Stomach smooth muscle (tissue), 2 donors: Measurements from ENCODE around the gene RNF115.
A peak's percentile ranks its signal among the peaks of the same experiment; 100 is the strongest.

Experiments
- H3K27ac ChIP-seq: one replicate; pipeline ENCODE4 v1.7.0; 2013; ENCODE audit warnings: mild to moderate bottlenecking, low read length, inconsistent platforms
- H3K27me3 ChIP-seq, 2 donors: one replicate each; pipeline ENCODE4 v1.7.0; 2013; ENCODE audit warnings: low read length in 2 of 2; ENCODE audit not compliant: insufficient read depth in 2 of 2, control insufficient read depth in 1 of 2
- H3K36me3 ChIP-seq, 2 donors: one replicate each; pipeline ENCODE4 v1.7.0; 2013; ENCODE audit warnings: low read length in 2 of 2; ENCODE audit not compliant: control insufficient read depth in 2 of 2, insufficient read depth in 2 of 2
- H3K4me1 ChIP-seq: one replicate; pipeline ENCODE4 v1.7.0; 2013; ENCODE audit warnings: low read length; ENCODE audit not compliant: control insufficient read depth, insufficient read depth
- H3K4me3 ChIP-seq, 2 donors: one replicate each; pipeline ENCODE4 v1.7.0; 2013; ENCODE audit warnings: low read length in 2 of 2
- H3K9ac ChIP-seq, 2 donors: one replicate each; pipeline ENCODE4 v1.7.0; 2013; ENCODE audit warnings: low read length in 2 of 2, mild to moderate bottlenecking in 1 of 2
- H3K9me3 ChIP-seq, 2 donors: one replicate each; pipeline ENCODE4 v1.7.0; 2013; ENCODE audit warnings: low read length in 2 of 2; ENCODE audit not compliant: control insufficient read depth in 2 of 2
- donor health status: healthy.
- donor health status: Pancreatic carcinoma.

RNF115 gene

GRCh38 chr1:145758575-145758974, 65.3 kb downstream of the RNF115 start:
- Histone ChIP-seq H3K36me3 (peaks cover 5 to 9% of the 10 kb centered on the region in 2 donors), H3K27ac (no peak overlapping the region)

GRCh38 chr1:145758116-145758515, 65.8 kb downstream of the RNF115 start:
- H3K9ac ChIP-seq: no peak overlapping the region
- no peak overlapping the region for H3K27ac ChIP-seq
- no peaks in the 10 kb centered on the region for H3K4me1 ChIP-seq
- H3K4me3 ChIP-seq: no peak overlapping the region
- H3K27me3 ChIP-seq: no peaks in the 10 kb centered on the region
- no peaks in the 10 kb centered on the region for H3K9me3 ChIP-seq
- peaks cover 5 to 9% of the 10 kb centered on the region in 2 donors for H3K36me3 ChIP-seq

More at GRCh38 chr1:145758575-145758974, 65.3 kb downstream of the RNF115 start:
- H3K4me1 ChIP-seq: no peaks in the 10 kb centered on the region
- H3K4me3 ChIP-seq: no peak overlapping the region
- no peaks in the 10 kb centered on the region for H3K9me3 ChIP-seq
- H3K9ac ChIP-seq: no peak overlapping the region
- no peaks in the 10 kb centered on the region for H3K27me3 ChIP-seq

- H3K9me3 ChIP-seq: no peaks in the 10 kb centered on the region
- peaks cover 5 to 12% of the 10 kb centered on the region in 2 donors for H3K36me3 ChIP-seq
- H3K9ac ChIP-seq: no peak overlapping the region
- H3K27me3 ChIP-seq: no peaks in the 10 kb centered on the region
- no peaks in the 10 kb centered on the region for H3K4me1 ChIP-seq
- H3K27ac ChIP-seq: no peak overlapping the region
- H3K4me3 ChIP-seq: no peak overlapping the region
Observed at GRCh38 chr1:145757420-145757819, 66.5 kb downstream of the RNF115 start.

- Histone ChIP-seq H3K36me3 (peaks cover 24 to 40% of the 10 kb centered on the region in 2 donors), H3K9ac (no peak overlapping the region), H3K4me3 (no peak overlapping the region), H3K9me3 (no peaks in the 10 kb centered on the region), H3K27me3 (no peaks in the 10 kb centered on the region), H3K4me1 (no peaks in the 10 kb centered on the region), H3K27ac (peak overlapping the region; percentile 6)
Observed at GRCh38 chr1:145751491-145752037, 72.3 kb downstream of the RNF115 start.

GRCh38 chr1:145750426-145750825, 73.5 kb downstream of the RNF115 start:
- no peaks in the 10 kb centered on the region for H3K9me3 ChIP-seq
- no peak overlapping the region for H3K27ac ChIP-seq
- H3K4me1 ChIP-seq: no peaks in the 10 kb centered on the region
- H3K4me3 ChIP-seq: no peak overlapping the region
- peaks cover 27 to 44% of the 10 kb centered on the region in 2 donors for H3K36me3 ChIP-seq
- no peak overlapping the region for H3K9ac ChIP-seq
- H3K27me3 ChIP-seq: no peaks in the 10 kb centered on the region

GRCh38 chr1:145747398-145748247, 76.3 kb downstream of the RNF115 start:
- Histone ChIP-seq H3K9ac (no peak overlapping the region), H3K27me3 (no peaks in the 10 kb centered on the region), H3K4me1 (no peaks in the 10 kb centered on the region), H3K27ac (no peak overlapping the region), H3K4me3 (no peak overlapping the region), H3K36me3 (peaks cover 42 to 61% of the 10 kb centered on the region in 2 donors), H3K9me3 (no peaks in the 10 kb centered on the region)

GRCh38 chr1:145740269-145740668, 83.6 kb downstream of the RNF115 start:
- Histone ChIP-seq H3K4me1 (no peaks in the 10 kb centered on the region), H3K36me3 (peaks cover 32 to 33% of the 10 kb centered on the region in 2 donors), H3K27me3 (no peaks in the 10 kb centered on the region), H3K9me3 (no peaks in the 10 kb centered on the region), H3K27ac (no peak overlapping the region), H3K9ac (no peak overlapping the region), H3K4me3 (no peak overlapping the region)

- H3K27ac ChIP-seq: no peak overlapping the region
- no peak overlapping the region for H3K9ac ChIP-seq
- no peaks in the 10 kb centered on the region for H3K4me1 ChIP-seq
- no peaks in the 10 kb centered on the region for H3K27me3 ChIP-seq
- H3K36me3 ChIP-seq: peaks cover 4% of the 10 kb centered on the region in 2 donors
- H3K4me3 ChIP-seq: no peak overlapping the region
- no peaks in the 10 kb centered on the region for H3K9me3 ChIP-seq
Observed at GRCh38 chr1:145736191-145736590, 87.7 kb downstream of the RNF115 start.

GRCh38 chr1:145730900-145731299, 93.0 kb downstream of the RNF115 start:
- Histone ChIP-seq H3K4me1 (no peaks in the 10 kb centered on the region), H3K36me3 (peaks cover 0 to 5% of the 10 kb centered on the region in 2 donors), H3K27ac (no peak overlapping the region)

GRCh38 chr1:145730467-145730866, 93.4 kb downstream of the RNF115 start:
- no peak overlapping the region for H3K27ac ChIP-seq
- H3K4me1 ChIP-seq: no peaks in the 10 kb centered on the region
- H3K9ac ChIP-seq: no peak overlapping the region
- no peak overlapping the region for H3K4me3 ChIP-seq
- peaks cover 0 to 5% of the 10 kb centered on the region in 2 donors for H3K36me3 ChIP-seq
- H3K27me3 ChIP-seq: no peaks in the 10 kb centered on the region
- no peaks in the 10 kb centered on the region for H3K9me3 ChIP-seq

More at GRCh38 chr1:145730900-145731299, 93.0 kb downstream of the RNF115 start:
- Histone ChIP-seq H3K9me3 (no peaks in the 10 kb centered on the region), H3K27me3 (no peaks in the 10 kb centered on the region), H3K9ac (no peak overlapping the region), H3K4me3 (no peak overlapping the region)
